Esophagus squamous epithelium (tissue), 4 donors: Measurements from ENCODE around the gene TIMM22.

ENCODE experiments used
- CTCF ChIP-seq, 6 experiments: fragments of 450-650 bp in 4 of 6; fragments of 200-600 bp in 2 of 6; sonication (generic) in 2 of 6; IDR thresholded peaks; one replicate each; pipeline ENCODE4 v1.5.1; 2016 to 2019; ENCODE audit warnings: antibody characterized with exemption in 6 of 6, mild to moderate bottlenecking in 4 of 6, moderate library complexity in 4 of 6
- POLR2A ChIP-seq, 4 donors: fragments of 450-650 bp; IDR thresholded peaks; one replicate each; pipeline ENCODE4 v1.6.1; 2017; ENCODE audit warnings: antibody characterized with exemption in 4 of 4, mild to moderate bottlenecking in 4 of 4, moderate library complexity in 3 of 4

- no peak for TF ChIP-seq CTCF (IDR thresholded peaks at IDR 0.05)
- TF ChIP-seq POLR2A (IDR thresholded peaks at IDR 0.05) = no peak
These were observed 37.8 kb downstream of the TIMM22 start for GRCh38 chr17:1034652-1035210.
